H1 (cell line): Measurements from ENCODE around the gene ADRB2. TPM values are rescaled to one million over a fixed set of nuclear protein-coding genes. Genes with fewer than 3 reads are reported as not detected.

ENCODE experiments used
- BACH1 ChIP-seq: IDR thresholded peaks from 2 replicates; pipeline ENCODE4 v1.6.1; 2012; ENCODE audit warnings: low read length, improper control_type of control experiment
- EZH2 ChIP-seq: fragments of 200-600 bp; sonication (generic); IDR thresholded peaks from 2 replicates; pipeline ENCODE4 v1.7.1; 2012; ENCODE audit warnings: low read depth, mild to moderate bottlenecking, moderate library complexity, low read length, inconsistent platforms; ENCODE audit not compliant: severe bottlenecking
- FOSL1 ChIP-seq: IDR thresholded peaks from 2 replicates; pipeline ENCODE4 v1.6.1; 2011; ENCODE audit warnings: mild to moderate bottlenecking, low read depth, low read length, moderate library complexity; ENCODE audit not compliant: insufficient read depth
- KDM5A ChIP-seq: fragments of 200-600 bp; IDR thresholded peaks from 2 replicates; pipeline ENCODE4 v1.7.1; 2012; ENCODE audit warnings: mild to moderate bottlenecking, low read length, inconsistent platforms, mixed read lengths
- NRF1 ChIP-seq: IDR thresholded peaks from 2 replicates; pipeline ENCODE4 v1.6.1; 2011; ENCODE audit warnings: mild to moderate bottlenecking, low read depth, low read length, improper control_type of control experiment
- PHF8 ChIP-seq: fragments of 200-600 bp; sonication (generic); conservative IDR thresholded peaks from 2 replicates; pipeline ENCODE4 v1.7.1; 2012; ENCODE audit warnings: low read depth, mild to moderate bottlenecking, inconsistent platforms, low read length, moderate library complexity
- POLR2A ChIP-seq, 2 experiments: IDR thresholded peaks; 1 replicate in 1 of 2; 2 replicates in 1 of 2; pipeline ENCODE4 v1.6.1; 2011; ENCODE audit warnings: low read depth in 2 of 2, low read length in 2 of 2, mild to moderate bottlenecking in 2 of 2; ENCODE audit errors: control extremely low read depth in 1 of 2
- SRF ChIP-seq: IDR thresholded peaks from 2 replicates; pipeline ENCODE4 v1.6.1; 2011; ENCODE audit warnings: mild to moderate bottlenecking, low read depth, low read length, moderate library complexity
- TAF7 ChIP-seq: optimal IDR thresholded peaks from 2 replicates; pipeline ENCODE3; 2011; ENCODE audit warnings: low read depth, mild to moderate bottlenecking, inconsistent platforms, low read length, moderate library complexity, borderline replicate concordance
- TEAD4 ChIP-seq: IDR thresholded peaks from 2 replicates; pipeline ENCODE4 v1.6.1; 2012; ENCODE audit warnings: low read depth, low read length, inconsistent platforms, mixed read lengths
- ZNF274 ChIP-seq: IDR thresholded peaks from 2 replicates; pipeline ENCODE4 v1.7.0; 2012; ENCODE audit warnings: low read length, borderline replicate concordance; ENCODE audit errors: extremely low read depth
- polyA plus RNA-seq, 7 experiments: library from polyadenylated mRNA; depleted of rRNA in 3 of 7; stranded (reverse) in 5 of 7; unstranded in 2 of 7; fragments of >200 nt in 5 of 7; fragments of 200-250 nt in 2 of 7; gene quantifications; 1 replicate in 5 of 7; 2 replicates in 1 of 7; 4 replicates in 1 of 7; pipeline versions ENCODE4 v1.2.1 to v1.2.3, GENCODE V29; 2011 to 2013; ENCODE audit warnings: missing spikeins in 2 of 7, mixed read lengths in 2 of 7
- total RNA-seq: library from RNA; stranded (reverse); fragmentation: NEBNext Ultra II Directional; extraction: Animal tissue kit (Norgen Biotek cat#: 25700); gene quantifications from 2 replicates; pipeline ENCODE4 v1.2.1, GENCODE V29; 2021

Gene ADRB2
- total and polyA plus RNA-seq, 2 of the 8 experiments (the other 6 are each of a cell fraction or from before 2014, with no cell fraction given): 0.65 to 0.77 TPM

DNA sequence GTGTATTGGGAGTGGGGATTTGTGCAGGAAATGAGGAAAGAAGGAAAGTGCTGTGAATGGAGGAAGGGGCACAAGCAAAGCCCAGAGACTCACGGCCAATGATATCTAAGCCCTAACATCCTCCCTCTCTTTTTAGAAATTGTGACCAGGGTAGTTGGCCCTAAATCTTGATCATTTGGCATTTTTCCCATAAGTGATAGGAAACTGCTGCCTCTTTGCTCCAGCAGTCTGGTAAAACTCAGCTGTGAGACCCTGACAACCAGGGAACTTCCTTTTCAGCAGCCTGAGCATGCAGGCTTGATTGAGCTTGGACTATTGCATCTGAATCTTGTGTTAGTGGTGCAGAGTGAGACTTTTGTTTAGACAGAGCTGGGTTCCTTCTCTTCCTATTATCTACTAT lies 9.6 kb upstream of the ADRB2 start (continued):
- TF ChIP-seq POLR2A (IDR thresholded peaks at IDR 0.05; ENCODE audit: control extremely low read depth in 1 of 2, low read depth in 2 of 2, low read length in 2 of 2) (no peak), EZH2 (no peak), TAF7 (no peak), ZNF274 (no peak), KDM5A (no peak), SRF (no peak), TEAD4 (no peak), BACH1 (no peak), NRF1 (no peak), FOSL1 (no peak), PHF8 (no peak)
